Esophagus squamous epithelium (tissue), 4 donors: ENCODE data around the gene LRRC56.

Experiments
- CTCF ChIP-seq, 6 experiments: fragments of 450-650 bp in 4 of 6; fragments of 200-600 bp in 2 of 6; sonication (generic) in 2 of 6; IDR thresholded peaks; one replicate each; pipeline ENCODE4 v1.5.1; 2016 to 2019; ENCODE audit warnings: antibody characterized with exemption in 6 of 6, mild to moderate bottlenecking in 4 of 6, moderate library complexity in 4 of 6
- POLR2A ChIP-seq, 4 donors: fragments of 450-650 bp; IDR thresholded peaks; one replicate each; pipeline ENCODE4 v1.6.1; 2017; ENCODE audit warnings: antibody characterized with exemption in 4 of 4, mild to moderate bottlenecking in 4 of 4, moderate library complexity in 3 of 4

GRCh38 chr11:521177-521688, 16.1 kb upstream of the LRRC56 start:
- TF ChIP-seq CTCF (IDR thresholded peaks at IDR 0.05): no peak
- TF ChIP-seq POLR2A (IDR thresholded peaks at IDR 0.05): no peak
